ENCODE data around the gene RAB40B.

RAB40B gene

GRCh38 chr17:82684228-82684841 lies 14.2 kb downstream of the RAB40B start:
- H3K27me3 ChIP-seq (replicated peaks in 2 of 5; ENCODE audit: control insufficient read depth in 4 of 5, insufficient read depth in 5 of 5, low read length in 4 of 5): no peaks in the 10 kb centered on the region
- no peak overlapping the region for H3K27ac ChIP-seq (ENCODE audit: insufficient read depth in 1 of 2, low read depth in 1 of 2, low read length in 2 of 2, poor library complexity in 1 of 2, severe bottlenecking in 2 of 2)
- H3K36me3 ChIP-seq (ENCODE audit: control insufficient read depth in 4 of 4, insufficient read depth in 4 of 4, low read length in 3 of 4): peaks cover 0 to 1% (median 0%) of the 10 kb centered on the region in 4 experiments
- ChIA-PET POLR2A (no interaction called here), CTCF (no interaction called here)
- 100% methylated on average over 9 of the region's 13 CpGs for WGBS (ENCODE audit: insufficient coverage)
- no peak overlapping the region for H3K4me3 ChIP-seq (ENCODE audit: control insufficient read depth in 1 of 7, extremely low read depth in 1 of 7, insufficient read depth in 4 of 7, low read depth in 2 of 7, low read length in 6 of 7)
- no peak for DNase-seq
- no peaks in the 10 kb centered on the region for H3K4me1 ChIP-seq (ENCODE audit: control extremely low read depth in 1 of 4, control insufficient read depth in 4 of 4, insufficient read depth in 4 of 4, low read length in 3 of 4)
- peaks cover 0 to 9% (median 6%) of the 10 kb centered on the region in 5 experiments for H3K9me3 ChIP-seq (ENCODE audit: control extremely low read depth in 1 of 5, control insufficient read depth in 4 of 5, insufficient read depth in 2 of 5, low read depth in 1 of 5, low read length in 4 of 5)

- ChIA-PET POLR2A (no interaction called here), CTCF (no interaction called here)
- Histone ChIP-seq H3K4me3 (ENCODE audit: control insufficient read depth in 1 of 7, extremely low read depth in 1 of 7, insufficient read depth in 4 of 7, low read depth in 2 of 7, low read length in 6 of 7) (no peak overlapping the region), H3K27me3 (replicated peaks in 2 of 5; ENCODE audit: control insufficient read depth in 4 of 5, insufficient read depth in 5 of 5, low read length in 4 of 5) (no peaks in the 10 kb centered on the region), H3K9me3 (ENCODE audit: control extremely low read depth in 1 of 5, control insufficient read depth in 4 of 5, insufficient read depth in 2 of 5, low read depth in 1 of 5, low read length in 4 of 5) (peaks cover 0 to 9% (median 6%) of the 10 kb centered on the region in 5 experiments), H3K36me3 (ENCODE audit: control insufficient read depth in 4 of 4, insufficient read depth in 4 of 4, low read length in 3 of 4) (peaks cover 0 to 1% (median 0%) of the 10 kb centered on the region in 4 experiments), H3K27ac (ENCODE audit: insufficient read depth in 1 of 2, low read depth in 1 of 2, low read length in 2 of 2, poor library complexity in 1 of 2, severe bottlenecking in 2 of 2) (no peak overlapping the region), H3K4me1 (ENCODE audit: control extremely low read depth in 1 of 4, control insufficient read depth in 4 of 4, insufficient read depth in 4 of 4, low read length in 3 of 4) (no peaks in the 10 kb centered on the region)
- 100% methylated on average over 1 of the region's 1 CpG for WGBS (ENCODE audit: insufficient coverage)
- DNase-seq: no peak
Measured at GRCh38 chr17:82683534-82683933, 15.0 kb downstream of the RAB40B start.

GRCh38 chr17:82681547-82681946 lies 17.0 kb downstream of the RAB40B start:
- H3K36me3 ChIP-seq (ENCODE audit: control insufficient read depth in 4 of 4, insufficient read depth in 4 of 4, low read length in 3 of 4): peaks cover 0 to 1% (median 0%) of the 10 kb centered on the region in 4 experiments
- DNase-seq: no peak
- no peak overlapping the region for H3K4me3 ChIP-seq (ENCODE audit: control insufficient read depth in 1 of 7, extremely low read depth in 1 of 7, insufficient read depth in 4 of 7, low read depth in 2 of 7, low read length in 6 of 7)
- WGBS (ENCODE audit: insufficient coverage): no CpG with 5 or more reads among the region's 3 CpGs
- H3K27me3 ChIP-seq (replicated peaks in 2 of 5; ENCODE audit: control insufficient read depth in 4 of 5, insufficient read depth in 5 of 5, low read length in 4 of 5): no peaks in the 10 kb centered on the region
- H3K9me3 ChIP-seq (ENCODE audit: control extremely low read depth in 1 of 5, control insufficient read depth in 4 of 5, insufficient read depth in 2 of 5, low read depth in 1 of 5, low read length in 4 of 5): peaks cover 0 to 9% (median 6%) of the 10 kb centered on the region in 5 experiments
- no peak overlapping the region for H3K27ac ChIP-seq (ENCODE audit: insufficient read depth in 1 of 2, low read depth in 1 of 2, low read length in 2 of 2, poor library complexity in 1 of 2, severe bottlenecking in 2 of 2)
- ChIA-PET CTCF (interaction anchor here (1.6 kb wide), 1 partner anchor 14 kb away, joined by 3 read pairs; no protein-coding TSS in a partner anchor), POLR2A (no interaction called here)
- no peaks in the 10 kb centered on the region for H3K4me1 ChIP-seq (ENCODE audit: control extremely low read depth in 1 of 4, control insufficient read depth in 4 of 4, insufficient read depth in 4 of 4, low read length in 3 of 4)

GRCh38 chr17:82679586-82680465 lies 18.7 kb downstream of the RAB40B start:
- CTCF ChIA-PET: interaction anchor here (1.1 kb wide), 1 partner anchor 12 kb away, joined by 3 read pairs; no protein-coding TSS in a partner anchor
- WGBS (ENCODE audit: insufficient coverage): 94% methylated on average over 26 of the region's 28 CpGs

GRCh38 chr17:82678265-82678891 lies 20.1 kb downstream of the RAB40B start:
- Histone ChIP-seq H3K36me3 (ENCODE audit: control insufficient read depth in 4 of 4, insufficient read depth in 4 of 4, low read length in 3 of 4) (peaks cover 0 to 1% (median 0%) of the 10 kb centered on the region in 4 experiments), H3K27me3 (replicated peaks in 2 of 5; ENCODE audit: control insufficient read depth in 4 of 5, insufficient read depth in 5 of 5, low read length in 4 of 5) (no peaks in the 10 kb centered on the region), H3K9me3 (ENCODE audit: control extremely low read depth in 1 of 5, control insufficient read depth in 4 of 5, insufficient read depth in 2 of 5, low read depth in 1 of 5, low read length in 4 of 5) (peaks cover 0 to 9% (median 6%) of the 10 kb centered on the region in 5 experiments), H3K4me1 (ENCODE audit: control extremely low read depth in 1 of 4, control insufficient read depth in 4 of 4, insufficient read depth in 4 of 4, low read length in 3 of 4) (no peaks in the 10 kb centered on the region), H3K27ac (ENCODE audit: insufficient read depth in 1 of 2, low read depth in 1 of 2, low read length in 2 of 2, poor library complexity in 1 of 2, severe bottlenecking in 2 of 2) (no peak overlapping the region), H3K4me3 (ENCODE audit: control insufficient read depth in 1 of 7, extremely low read depth in 1 of 7, insufficient read depth in 4 of 7, low read depth in 2 of 7, low read length in 6 of 7) (no peak overlapping the region)
- CTCF ChIA-PET: interaction anchor here (1.4 to 2.3 kb wide), 4 partner anchors 9 to 17 kb away, joined by 4 to 16 read pairs (median 6); no protein-coding TSS in a partner anchor
- POLR2A ChIA-PET: no interaction called here
- WGBS (ENCODE audit: insufficient coverage): 99% methylated on average over 8 of the region's 14 CpGs
- DNase-seq: no peak

More at GRCh38 chr17:82679586-82680465, 18.7 kb downstream of the RAB40B start:
- POLR2A ChIA-PET: no interaction called here
- H3K9me3 ChIP-seq (ENCODE audit: control extremely low read depth in 1 of 5, control insufficient read depth in 4 of 5, insufficient read depth in 2 of 5, low read depth in 1 of 5, low read length in 4 of 5): peaks cover 0 to 9% (median 6%) of the 10 kb centered on the region in 5 experiments
- no peaks in the 10 kb centered on the region for H3K27me3 ChIP-seq (replicated peaks in 2 of 5; ENCODE audit: control insufficient read depth in 4 of 5, insufficient read depth in 5 of 5, low read length in 4 of 5)
- no peak for DNase-seq
- H3K4me1 ChIP-seq (ENCODE audit: control extremely low read depth in 1 of 4, control insufficient read depth in 4 of 4, insufficient read depth in 4 of 4, low read length in 3 of 4): no peaks in the 10 kb centered on the region
- peaks cover 0 to 1% (median 0%) of the 10 kb centered on the region in 4 experiments for H3K36me3 ChIP-seq (ENCODE audit: control insufficient read depth in 4 of 4, insufficient read depth in 4 of 4, low read length in 3 of 4)
- no peak overlapping the region for H3K27ac ChIP-seq (ENCODE audit: insufficient read depth in 1 of 2, low read depth in 1 of 2, low read length in 2 of 2, poor library complexity in 1 of 2, severe bottlenecking in 2 of 2)
- H3K4me3 ChIP-seq (ENCODE audit: control insufficient read depth in 1 of 7, extremely low read depth in 1 of 7, insufficient read depth in 4 of 7, low read depth in 2 of 7, low read length in 6 of 7): no peak overlapping the region

GRCh38 chr17:82677353-82677925 lies 21.1 kb downstream of the RAB40B start:
- no peak for DNase-seq
- ChIA-PET CTCF (interaction anchor here (1.1 to 2.3 kb wide), 5 partner anchors 9 to 98 kb away, joined by 3 to 16 read pairs (median 4); no protein-coding TSS in a partner anchor), POLR2A (no interaction called here)
- Histone ChIP-seq H3K36me3 (ENCODE audit: control insufficient read depth in 4 of 4, insufficient read depth in 4 of 4, low read length in 3 of 4) (peaks cover 0 to 1% (median 0%) of the 10 kb centered on the region in 4 experiments), H3K4me3 (ENCODE audit: control insufficient read depth in 1 of 7, extremely low read depth in 1 of 7, insufficient read depth in 4 of 7, low read depth in 2 of 7, low read length in 6 of 7) (no peak overlapping the region), H3K4me1 (ENCODE audit: control extremely low read depth in 1 of 4, control insufficient read depth in 4 of 4, insufficient read depth in 4 of 4, low read length in 3 of 4) (no peaks in the 10 kb centered on the region), H3K27ac (ENCODE audit: insufficient read depth in 1 of 2, low read depth in 1 of 2, low read length in 2 of 2, poor library complexity in 1 of 2, severe bottlenecking in 2 of 2) (no peak overlapping the region), H3K9me3 (ENCODE audit: control extremely low read depth in 1 of 5, control insufficient read depth in 4 of 5, insufficient read depth in 2 of 5, low read depth in 1 of 5, low read length in 4 of 5) (peaks cover 0 to 9% (median 5%) of the 10 kb centered on the region in 5 experiments), H3K27me3 (replicated peaks in 2 of 5; ENCODE audit: control insufficient read depth in 4 of 5, insufficient read depth in 5 of 5, low read length in 4 of 5) (no peaks in the 10 kb centered on the region)
- 91% methylated on average over 18 of the region's 23 CpGs for whole genome bisulfite sequencing (ENCODE audit: insufficient coverage)
